NT2/D1 (cell line): Measurements from ENCODE around the gene ZBTB7A.

Source experiments
- SUZ12 ChIP-seq: IDR thresholded peaks from 2 replicates; pipeline ENCODE4 v1.6.1; 2011; ENCODE audit not compliant: insufficient read length, insufficient read depth; ENCODE audit errors: extremely low read depth
- YY1 ChIP-seq: IDR thresholded peaks from 2 replicates; pipeline ENCODE4 v1.6.1; 2011; ENCODE audit not compliant: insufficient read length, insufficient read depth
- ZNF274 ChIP-seq: IDR thresholded peaks from 2 replicates; pipeline ENCODE4 v1.6.1; 2011; ENCODE audit warnings: mild to moderate bottlenecking, low read depth, low read length

- TF ChIP-seq YY1 (no peak), SUZ12 (no peak), ZNF274 (no peak)
Observed at GRCh38 chr19:4057931-4058692, 8.6 kb downstream of the ZBTB7A start.
